SK-N-SH treated with all-trans-retinoic acid at 6 μM for 48 hours (cell line): ENCODE measurements around the gene ITPR2.

Experiments
- GLIS3 ChIP-seq: fragments of 250-450 bp; sonication (Bioruptor Pico); IDR thresholded peaks from 2 replicates; pipeline ENCODE4 v1.5.0; 2020; ENCODE audit warnings: mild to moderate bottlenecking, moderate library complexity
- OSR1 ChIP-seq: fragments of 250-450 bp; sonication (Bioruptor Pico); IDR thresholded peaks from 2 replicates; pipeline ENCODE4 v1.8.0; 2022; ENCODE audit warnings: moderate library complexity, mild to moderate bottlenecking, inconsistent platforms
- RARB ChIP-seq: fragments of 250-450 bp; sonication (Bioruptor Pico); IDR thresholded peaks from 2 replicates; pipeline ENCODE4 v1.8.0; 2021; ENCODE audit warnings: mild to moderate bottlenecking, moderate library complexity
- TCF4 ChIP-seq: fragments of 250-450 bp; sonication (Bioruptor Pico); IDR thresholded peaks from 2 replicates; pipeline ENCODE4 v1.8.0; 2021; ENCODE audit warnings: mild to moderate bottlenecking, moderate library complexity, borderline replicate concordance
- TOX ChIP-seq: fragments of 250-450 bp; sonication (Bioruptor Pico); IDR thresholded peaks from 2 replicates; pipeline ENCODE4 v1.8.0; 2021; ENCODE audit warnings: mild to moderate bottlenecking, moderate library complexity, borderline replicate concordance
- ZC3H10 ChIP-seq: fragments of 250-450 bp; sonication (Bioruptor Pico); IDR thresholded peaks from 2 replicates; pipeline ENCODE4 v1.5.1; 2021; ENCODE audit warnings: mild to moderate bottlenecking, moderate library complexity
- TF ChIP-seq, protein P1 (sequence below): fragments of 250-450 bp; sonication (Bioruptor Pico); IDR thresholded peaks from 2 replicates; pipeline ENCODE4 v1.8.0; 2020; ENCODE audit warnings: mild to moderate bottlenecking, moderate library complexity, borderline replicate concordance

DNA sequence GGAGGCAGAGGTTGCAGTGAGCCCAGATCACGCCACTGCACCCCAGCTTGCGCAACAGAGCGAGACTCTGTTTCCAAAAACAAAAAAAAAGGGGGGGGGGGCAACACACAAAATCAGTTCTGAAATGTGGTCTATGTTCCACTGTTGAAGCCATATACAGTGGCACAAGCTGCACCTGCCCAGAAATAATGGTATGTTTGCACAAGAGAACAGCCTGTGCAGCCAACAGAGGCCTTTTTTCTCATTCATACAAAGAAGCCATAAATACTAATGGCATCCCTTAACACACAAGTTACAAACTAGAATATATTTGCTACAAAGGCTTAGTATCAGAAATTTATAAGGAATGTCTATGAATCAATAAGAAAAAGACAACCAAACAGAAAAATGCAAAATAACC lies 37.1 kb downstream of the ITPR2 start:
- no peak for TF ChIP-seq TOX (CRISPR knock-in tag)
- no peak for TF ChIP-seq RARB (CRISPR knock-in tag)
- TF ChIP-seq TCF4 (CRISPR knock-in tag) = no peak
- TF ChIP-seq OSR1 (CRISPR knock-in tag) = no peak
- no peak for TF ChIP-seq ZC3H10
- TF ChIP-seq, protein P1, sequence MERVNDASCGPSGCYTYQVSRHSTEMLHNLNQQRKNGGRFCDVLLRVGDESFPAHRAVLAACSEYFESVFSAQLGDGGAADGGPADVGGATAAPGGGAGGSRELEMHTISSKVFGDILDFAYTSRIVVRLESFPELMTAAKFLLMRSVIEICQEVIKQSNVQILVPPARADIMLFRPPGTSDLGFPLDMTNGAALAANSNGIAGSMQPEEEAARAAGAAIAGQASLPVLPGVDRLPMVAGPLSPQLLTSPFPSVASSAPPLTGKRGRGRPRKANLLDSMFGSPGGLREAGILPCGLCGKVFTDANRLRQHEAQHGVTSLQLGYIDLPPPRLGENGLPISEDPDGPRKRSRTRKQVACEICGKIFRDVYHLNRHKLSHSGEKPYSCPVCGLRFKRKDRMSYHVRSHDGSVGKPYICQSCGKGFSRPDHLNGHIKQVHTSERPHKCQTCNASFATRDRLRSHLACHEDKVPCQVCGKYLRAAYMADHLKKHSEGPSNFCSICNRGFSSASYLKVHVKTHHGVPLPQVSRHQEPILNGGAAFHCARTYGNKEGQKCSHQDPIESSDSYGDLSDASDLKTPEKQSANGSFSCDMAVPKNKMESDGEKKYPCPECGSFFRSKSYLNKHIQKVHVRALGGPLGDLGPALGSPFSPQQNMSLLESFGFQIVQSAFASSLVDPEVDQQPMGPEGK (CRISPR knock-in tag) = no peak
- no peak for TF ChIP-seq GLIS3
